GM18858 (cell line): ENCODE data around the gene HAVCR2.
A peak's percentile ranks its signal among the peaks of the same experiment; 100 is the strongest.

Experiments used
- ATAC-seq: cut with Tn5 transposase; IDR thresholded peaks from one replicate; pipeline ENCODE4 v1.9.1; 2021; ENCODE audit not compliant: unreplicated experiment

HAVCR2 gene

GRCh38 chr5:157108976-157109375 lies at the start of gene HAVCR2:
HAVCR2 (minus strand) TSS chr5:157109044; CDS start chr5:157108983, 61 bp downstream.
- peak; percentile 90 for ATAC-seq

- ATAC-seq = no peak
Observed at GRCh38 chr5:157157293-157157891, 48.5 kb upstream of the HAVCR2 start.

GRCh38 chr5:157155297-157155696 lies 46.5 kb upstream of the HAVCR2 start:
- ATAC-seq = no peak

DNA sequence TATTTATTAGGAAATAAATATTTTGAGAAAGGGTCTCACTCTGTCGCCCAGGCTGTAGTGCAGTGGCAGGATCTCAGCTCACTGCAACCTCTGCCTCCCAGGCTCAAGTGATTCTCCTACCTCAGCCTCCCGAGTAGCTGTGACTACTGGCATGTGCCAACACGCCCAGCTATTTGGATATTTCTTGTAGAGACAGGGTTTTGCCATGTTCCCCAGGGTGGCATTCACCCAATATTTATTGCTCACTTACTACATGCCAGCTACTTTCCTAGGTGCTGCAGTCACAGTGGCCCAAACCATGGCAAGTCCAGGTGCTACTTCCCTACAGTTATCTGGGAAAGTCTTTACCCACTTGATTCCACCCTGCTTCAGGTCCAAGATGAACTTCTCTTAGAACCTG lies 42.2 kb upstream of the HAVCR2 start:
- no peak for ATAC-seq

- no peak for ATAC-seq
Observed at GRCh38 chr5:157148734-157149615, 40.1 kb upstream of the HAVCR2 start.

DNA sequence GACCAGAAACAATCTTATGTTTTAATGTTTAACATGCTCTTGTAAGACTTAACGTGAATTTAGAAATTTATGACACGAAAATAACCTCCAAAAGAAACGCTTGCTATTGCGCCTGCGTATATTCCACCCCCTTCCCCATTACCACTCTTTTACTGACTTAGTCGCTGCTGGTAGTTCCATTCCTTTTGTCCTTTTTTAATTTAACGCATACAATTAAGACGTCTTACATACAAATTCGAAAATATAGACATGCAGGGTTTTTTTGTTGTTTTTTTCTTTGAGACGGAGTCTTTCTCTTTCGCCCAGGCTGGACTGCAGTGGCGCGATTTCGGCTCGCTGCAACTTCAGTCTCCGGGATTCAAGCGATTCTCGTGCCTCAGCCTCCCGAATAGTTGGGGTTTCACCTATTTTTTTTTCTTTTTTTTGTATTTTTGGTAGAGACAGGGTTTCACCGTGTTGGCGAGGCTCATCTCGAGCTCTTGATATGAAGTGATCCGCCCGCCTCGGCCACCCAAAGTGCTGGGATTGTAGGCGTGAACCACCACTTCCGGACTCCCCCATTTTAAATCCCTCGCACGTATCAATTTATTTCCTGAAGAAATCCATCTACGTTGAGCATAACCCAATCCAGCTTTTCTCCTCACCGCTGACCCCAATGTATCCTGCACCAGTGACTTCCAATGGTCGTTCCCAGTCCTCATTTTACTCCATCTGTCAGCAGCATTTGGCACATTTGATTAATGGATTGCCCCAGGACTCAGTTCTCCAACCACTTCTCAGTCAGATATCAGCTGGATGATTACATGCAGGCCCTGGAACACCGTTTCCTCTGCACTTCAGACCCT lies 34.5 kb upstream of the HAVCR2 start:
- peak; percentile 20 for ATAC-seq

DNA sequence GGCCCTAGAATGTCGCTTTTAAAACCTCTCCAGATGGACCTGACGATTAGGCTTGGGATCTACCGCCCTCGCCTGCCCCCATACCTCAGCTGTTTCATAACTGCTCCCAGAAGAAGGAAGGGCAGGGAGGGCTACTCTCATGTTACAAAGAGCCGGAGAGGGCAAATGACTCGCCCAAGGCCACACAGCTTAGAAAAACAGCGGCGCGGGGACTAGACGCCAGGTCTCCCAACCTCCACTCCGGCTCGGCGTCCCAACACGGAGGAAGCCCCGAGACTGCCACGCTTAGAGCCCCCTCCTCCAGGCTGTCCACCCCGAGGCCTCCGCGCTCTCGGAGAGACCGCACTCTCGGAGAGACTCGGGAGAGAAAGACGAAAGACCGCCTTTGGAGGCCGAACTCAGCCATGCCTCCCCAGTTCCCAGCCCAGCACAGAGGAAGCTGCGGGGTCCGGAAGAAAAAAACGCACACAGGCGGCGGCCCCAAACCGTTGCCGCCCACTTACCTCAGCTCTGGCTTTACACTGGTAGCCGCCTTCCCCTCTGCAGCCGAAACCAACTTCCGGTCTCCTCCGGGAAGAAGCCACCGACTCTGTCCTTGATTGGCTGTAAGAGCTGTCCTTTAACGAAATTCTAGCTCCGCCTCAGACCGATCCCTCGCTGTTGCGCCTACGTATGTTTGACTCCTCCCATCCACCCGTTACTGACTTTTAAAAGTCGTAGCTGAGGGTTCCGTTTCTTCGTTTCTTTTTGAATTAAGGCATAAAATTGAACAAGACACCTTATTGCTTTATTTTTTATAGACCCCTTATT lies 33.7 kb upstream of the HAVCR2 start, which contains the start of gene MED7:
Gene MED7 (minus strand): TSS at position 549 of the 810 bp plus-strand sequence. CDS start 3,434 bp downstream, outside the sequence.
- ATAC-seq = peak; percentile 99

DNA sequence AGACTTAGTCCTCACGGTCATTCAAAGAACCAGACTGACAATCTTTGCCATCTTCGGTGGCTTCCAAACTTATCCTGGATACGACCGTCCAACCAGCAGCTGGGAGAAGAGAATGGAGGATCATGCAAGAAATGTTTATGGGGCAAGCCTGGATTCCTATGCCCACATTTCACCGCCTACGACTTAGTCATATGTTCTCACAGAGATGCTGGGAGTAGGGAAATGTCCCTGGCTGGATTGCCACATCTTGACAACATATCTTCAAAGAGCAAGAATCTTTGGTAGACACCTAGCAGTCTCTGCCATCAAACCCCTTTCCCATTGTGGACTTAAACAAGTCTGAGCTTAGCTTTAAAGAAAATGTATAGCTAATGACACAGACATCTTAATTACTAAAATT lies 28.8 kb upstream of the HAVCR2 start:
- no peak for ATAC-seq

DNA sequence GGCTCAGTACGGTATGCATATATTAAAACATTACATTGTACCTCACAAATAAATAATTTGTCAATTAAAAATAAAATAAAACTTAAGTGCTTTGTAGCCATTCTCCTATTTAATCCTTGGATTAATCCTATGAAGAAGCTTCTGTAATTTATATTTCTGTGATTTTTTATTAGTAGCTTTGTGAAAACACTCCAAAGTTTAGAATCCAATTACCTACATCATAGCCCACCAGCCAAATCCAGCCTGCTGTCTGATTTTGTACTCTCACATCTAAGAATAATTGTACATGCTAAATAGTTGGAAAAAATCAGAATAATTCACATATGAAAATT lies 23.4 kb upstream of the HAVCR2 start:
- no peak for ATAC-seq

DNA sequence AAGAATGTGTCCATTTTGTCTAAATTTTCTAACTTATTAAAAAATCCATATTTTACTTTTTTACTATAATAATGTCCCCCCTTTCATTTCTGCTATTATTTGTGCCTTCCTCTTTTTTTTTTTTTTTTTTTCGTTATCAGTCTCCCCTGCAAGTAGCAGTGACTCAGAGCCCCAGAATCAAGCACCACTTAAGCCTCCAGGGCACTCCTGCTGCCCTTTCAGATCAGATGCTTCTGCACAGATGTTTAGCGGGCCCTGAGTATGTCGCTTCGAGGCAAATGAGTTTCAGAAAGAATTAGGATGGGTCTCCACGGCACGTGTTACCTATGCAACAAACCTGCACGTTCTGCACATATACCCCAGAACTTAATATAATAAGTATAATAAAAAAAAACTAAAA lies 22.1 kb upstream of the HAVCR2 start:
- ATAC-seq = no peak

GRCh38 chr5:157121709-157122108 lies 12.9 kb upstream of the HAVCR2 start:
- no peak for ATAC-seq

DNA sequence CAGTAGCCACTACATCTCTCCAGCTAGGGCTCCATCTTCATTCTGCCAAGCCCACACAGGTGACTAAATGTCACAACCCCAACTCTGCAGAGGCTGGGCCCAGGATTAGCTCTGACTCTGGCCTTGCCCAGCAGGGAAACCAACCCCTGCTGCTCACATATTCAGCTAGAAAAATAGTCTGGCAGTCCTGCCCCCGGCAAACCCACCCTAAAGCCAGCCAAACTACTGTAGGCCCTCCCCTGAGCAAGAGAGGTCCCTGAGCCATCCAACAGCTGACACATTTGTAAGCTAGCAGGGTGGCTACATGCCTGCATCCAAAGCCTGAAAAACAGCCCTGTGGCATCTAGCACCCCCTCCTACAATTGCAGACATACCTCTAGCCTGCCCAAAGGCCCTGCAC lies 11.3 kb upstream of the HAVCR2 start:
- no peak for ATAC-seq

GRCh38 chr5:157116483-157116954 lies 7.7 kb upstream of the HAVCR2 start:
- ATAC-seq = peak; percentile 76

DNA sequence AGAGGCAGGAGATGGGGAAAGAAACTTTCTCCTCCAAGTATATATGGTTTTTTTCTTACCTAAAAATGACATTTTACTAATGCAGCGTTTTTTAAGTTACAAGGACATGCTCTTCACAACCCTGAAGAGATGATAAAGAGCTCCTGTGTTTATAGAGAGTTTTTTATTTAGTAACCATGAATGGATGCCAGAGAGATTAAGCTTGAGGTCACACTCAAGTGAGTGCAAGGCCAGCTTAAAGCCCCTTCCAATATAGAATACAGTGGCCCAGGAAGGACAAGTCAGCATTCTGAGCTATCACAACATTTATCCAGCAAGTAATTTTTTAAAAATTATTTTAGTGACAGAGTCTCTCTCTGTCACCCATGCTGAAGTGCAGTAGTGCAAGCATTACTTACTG lies 6.7 kb upstream of the HAVCR2 start:
- no peak for ATAC-seq

DNA sequence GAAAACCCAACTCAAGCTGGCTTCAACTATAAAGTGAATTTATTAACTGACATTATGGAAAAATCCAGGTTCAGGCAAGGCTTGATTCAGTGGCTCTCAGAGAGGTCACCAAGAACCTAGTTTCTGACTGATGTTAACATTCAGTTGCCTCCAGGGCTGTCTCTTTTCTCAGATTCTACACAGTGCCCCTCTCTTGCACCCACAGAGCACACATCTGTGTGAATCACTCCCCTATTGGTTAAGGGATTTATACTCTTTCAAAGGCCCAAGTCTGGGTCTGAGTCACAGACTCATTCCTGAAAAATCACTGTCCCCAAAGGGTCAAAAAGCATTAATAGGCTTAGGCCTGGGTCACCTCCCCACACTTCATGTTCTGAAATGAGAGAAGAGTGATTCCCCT lies 6.2 kb upstream of the HAVCR2 start:
- no peak for ATAC-seq

GRCh38 chr5:157113002-157113401 lies 4.2 kb upstream of the HAVCR2 start:
- no peak for ATAC-seq

DNA sequence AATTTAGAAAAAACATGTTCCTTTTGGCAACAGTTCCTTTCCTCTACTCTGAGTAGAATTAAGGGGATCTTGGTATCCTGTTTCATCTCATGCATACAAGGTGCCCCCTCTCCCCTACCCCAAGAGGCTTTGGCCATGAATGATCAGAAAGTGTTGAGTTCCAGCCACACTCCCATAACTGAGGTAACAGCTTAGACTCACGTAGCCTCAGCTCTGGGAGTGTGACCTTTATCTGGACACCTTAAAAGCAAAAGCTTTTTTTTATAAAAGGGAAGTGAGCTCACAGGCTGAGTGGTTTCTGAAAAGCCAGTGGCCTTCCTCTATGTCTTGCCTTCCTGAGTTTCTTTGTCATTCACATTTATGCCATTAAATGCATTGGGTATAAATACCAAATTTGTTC lies 900 bp upstream of the HAVCR2 start:
- peak; percentile 64 for ATAC-seq

GRCh38 chr5:157107508-157107907 lies 1.3 kb downstream of the HAVCR2 start:
- no peak for ATAC-seq

- ATAC-seq = no peak
Observed at GRCh38 chr5:157106630-157107461, 2.0 kb downstream of the HAVCR2 start.
